Measurements from ENCODE around the gene TAF10. TPM values are rescaled to one million over a fixed set of nuclear protein-coding genes. Genes with fewer than 3 reads are reported as not detected.

Gene TAF10
- total RNA-seq, 1 experiment from 2014 or later: 51.5 TPM

DNA sequence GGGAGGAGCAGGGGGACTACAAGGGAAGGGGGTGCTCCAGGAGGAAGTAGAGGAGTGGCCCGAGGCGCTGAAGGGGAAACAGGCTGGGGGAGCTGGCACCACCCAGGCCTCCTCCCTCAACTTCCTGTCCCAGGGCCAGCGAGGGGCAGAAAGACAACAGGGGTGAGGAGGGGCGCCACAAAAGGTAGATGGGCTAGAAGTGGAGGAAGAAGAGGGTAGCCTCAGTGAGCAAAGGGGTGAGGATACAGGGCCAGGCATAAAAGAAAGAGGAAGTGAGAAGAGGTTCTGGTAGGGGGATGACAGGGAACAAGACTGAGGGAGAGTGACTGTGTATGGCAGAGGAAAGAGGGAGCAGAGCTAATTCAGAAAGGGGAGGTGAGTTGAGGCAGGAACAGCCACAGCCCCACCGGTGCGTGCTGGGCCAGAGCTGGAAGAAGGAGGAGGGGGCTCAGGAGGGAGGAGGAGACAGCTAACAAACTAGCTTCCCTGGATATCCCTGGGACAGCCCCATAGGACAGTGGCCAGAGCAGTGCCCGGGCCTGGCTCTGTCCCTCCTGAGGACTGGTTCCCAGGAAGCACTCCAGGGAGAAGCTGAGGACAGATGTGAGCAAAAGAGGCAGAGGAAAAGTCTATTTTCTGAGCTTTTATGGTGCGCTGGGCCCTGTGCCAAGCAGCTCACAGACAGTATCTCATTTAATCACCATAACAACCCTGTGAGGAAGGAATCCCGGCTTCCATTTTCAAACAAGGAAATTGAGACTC lies 35.1 kb upstream of the TAF10 start:
- Histone ChIP-seq H3K36me3 (ENCODE audit: low read depth) (no peaks in the 10 kb centered on the region), H3K4me2 (no peak overlapping the region), H4K20me1 (ENCODE audit: insufficient read depth) (no peaks in the 10 kb centered on the region), H2AFZ (no peak overlapping the region), H3F3A (ENCODE audit: insufficient read depth, low read depth) (no peaks in the 10 kb centered on the region), H3K4me3 (no peak overlapping the region), H3K79me2 (ENCODE audit: low read depth) (no peaks in the 10 kb centered on the region), H3K9me3 (ENCODE audit: insufficient read depth, low read depth) (no peaks in the 10 kb centered on the region), H3K27me3 (ENCODE audit: insufficient read depth, low read depth) (peaks cover 2% of the 10 kb centered on the region; the same call in 1 of the 2 replicates), H3K4me1 (replicated peaks; ENCODE audit: insufficient read depth) (no peaks in the 10 kb centered on the region), H3K27ac (no peak overlapping the region), H3K9me2 (ENCODE audit: insufficient read depth) (no peaks in the 10 kb centered on the region)
- no peak for DNase-seq
- BruUV-seq (replicated peaks): no TSS peak
- ChIA-PET CTCF (interaction anchor here (0.6 kb wide), 1 partner anchor 67 kb away, joined by 6 read pairs; no protein-coding TSS in a partner anchor), POLR2A (ENCODE audit: unreplicated experiment) (no interaction called here)
- intact Hi-C loops (cut with micrococcal nuclease; ENCODE audit: unreplicated experiment): no loop called here
- TF ChIP-seq, protein P1, sequence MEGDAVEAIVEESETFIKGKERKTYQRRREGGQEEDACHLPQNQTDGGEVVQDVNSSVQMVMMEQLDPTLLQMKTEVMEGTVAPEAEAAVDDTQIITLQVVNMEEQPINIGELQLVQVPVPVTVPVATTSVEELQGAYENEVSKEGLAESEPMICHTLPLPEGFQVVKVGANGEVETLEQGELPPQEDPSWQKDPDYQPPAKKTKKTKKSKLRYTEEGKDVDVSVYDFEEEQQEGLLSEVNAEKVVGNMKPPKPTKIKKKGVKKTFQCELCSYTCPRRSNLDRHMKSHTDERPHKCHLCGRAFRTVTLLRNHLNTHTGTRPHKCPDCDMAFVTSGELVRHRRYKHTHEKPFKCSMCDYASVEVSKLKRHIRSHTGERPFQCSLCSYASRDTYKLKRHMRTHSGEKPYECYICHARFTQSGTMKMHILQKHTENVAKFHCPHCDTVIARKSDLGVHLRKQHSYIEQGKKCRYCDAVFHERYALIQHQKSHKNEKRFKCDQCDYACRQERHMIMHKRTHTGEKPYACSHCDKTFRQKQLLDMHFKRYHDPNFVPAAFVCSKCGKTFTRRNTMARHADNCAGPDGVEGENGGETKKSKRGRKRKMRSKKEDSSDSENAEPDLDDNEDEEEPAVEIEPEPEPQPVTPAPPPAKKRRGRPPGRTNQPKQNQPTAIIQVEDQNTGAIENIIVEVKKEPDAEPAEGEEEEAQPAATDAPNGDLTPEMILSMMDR (conservative IDR thresholded peaks at IDR 0.05): no peak
- no peak for TF ChIP-seq EZH2 (IDR thresholded peaks at IDR 0.05; ENCODE audit: low read depth)

DNA sequence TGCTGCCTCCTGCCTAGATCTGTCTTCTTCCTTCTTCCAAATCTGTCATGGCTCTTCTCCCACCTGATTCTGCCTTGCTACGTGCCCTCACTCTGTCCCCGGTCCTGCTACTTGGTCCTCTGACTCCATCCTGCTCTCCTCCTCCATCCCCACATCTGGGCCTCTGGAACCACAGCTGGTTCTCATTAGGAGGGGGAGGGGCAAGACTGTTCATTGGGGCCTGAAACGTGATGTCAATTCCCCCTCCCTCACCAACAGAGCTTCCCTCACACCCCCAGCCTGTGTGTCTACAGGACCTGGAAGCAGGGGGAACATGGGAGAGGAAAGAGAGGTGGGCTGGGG lies 34.5 kb upstream of the TAF10 start:
- Histone ChIP-seq H2AFZ (no peak overlapping the region), H3K4me2 (no peak overlapping the region), H3K79me2 (ENCODE audit: low read depth) (no peaks in the 10 kb centered on the region), H3K27ac (no peak overlapping the region), H3K9me2 (ENCODE audit: insufficient read depth) (no peaks in the 10 kb centered on the region), H3K4me1 (replicated peaks; ENCODE audit: insufficient read depth) (no peaks in the 10 kb centered on the region), H3K4me3 (no peak overlapping the region), H4K20me1 (ENCODE audit: insufficient read depth) (no peaks in the 10 kb centered on the region), H3F3A (ENCODE audit: insufficient read depth, low read depth) (no peaks in the 10 kb centered on the region), H3K9me3 (ENCODE audit: insufficient read depth, low read depth) (no peaks in the 10 kb centered on the region), H3K36me3 (ENCODE audit: low read depth) (no peaks in the 10 kb centered on the region), H3K27me3 (ENCODE audit: insufficient read depth, low read depth) (peaks cover 2% of the 10 kb centered on the region; the same call in 1 of the 2 replicates)
- intact Hi-C loops (cut with micrococcal nuclease; ENCODE audit: unreplicated experiment): no loop called here
- ChIA-PET CTCF (interaction anchor here (0.6 kb wide), 1 partner anchor 66 kb away, joined by 6 read pairs; no protein-coding TSS in a partner anchor), POLR2A (ENCODE audit: unreplicated experiment) (no interaction called here)
- no TSS peak for BruUV-seq (replicated peaks)
- TF ChIP-seq EZH2 (IDR thresholded peaks at IDR 0.05; ENCODE audit: low read depth): no peak
- TF ChIP-seq, protein P1 (conservative IDR thresholded peaks at IDR 0.05): no peak
- no peak for DNase-seq

DNA sequence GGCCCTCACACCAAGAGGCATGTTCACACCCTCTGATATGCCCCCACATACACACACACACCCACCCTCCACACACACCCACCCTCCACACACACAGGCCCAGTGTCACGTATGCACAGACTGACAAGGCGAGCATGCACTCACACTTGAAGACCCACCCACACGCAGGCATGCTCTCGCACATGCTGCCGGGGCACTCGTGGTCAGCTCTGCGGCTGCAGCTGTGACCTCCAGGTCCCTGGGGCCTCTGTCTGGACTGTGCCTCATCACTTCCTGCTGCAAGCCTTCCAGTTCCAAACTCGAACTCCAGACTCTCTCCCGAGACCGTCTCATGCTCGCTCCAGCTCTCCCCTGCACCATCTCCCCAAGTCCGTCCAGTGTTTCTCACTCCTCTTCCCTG lies 34.1 kb upstream of the TAF10 start:
- POLR2A ChIA-PET (ENCODE audit: unreplicated experiment): no interaction called here
- no peak overlapping the region for H3K4me2 ChIP-seq
- no peak overlapping the region for H3K27ac ChIP-seq

More for the DNA sequence above, 34.1 kb upstream of the TAF10 start:
- Histone ChIP-seq H3K4me1 (replicated peaks; ENCODE audit: insufficient read depth) (no peaks in the 10 kb centered on the region), H3K36me3 (ENCODE audit: low read depth) (no peaks in the 10 kb centered on the region), H3K9me2 (ENCODE audit: insufficient read depth) (no peaks in the 10 kb centered on the region), H3F3A (ENCODE audit: insufficient read depth, low read depth) (no peaks in the 10 kb centered on the region), H3K27me3 (ENCODE audit: insufficient read depth, low read depth) (peaks cover 2% of the 10 kb centered on the region; the same call in 1 of the 2 replicates), H3K79me2 (ENCODE audit: low read depth) (no peaks in the 10 kb centered on the region), H3K9me3 (ENCODE audit: insufficient read depth, low read depth) (no peaks in the 10 kb centered on the region), H2AFZ (no peak overlapping the region), H3K4me3 (no peak overlapping the region), H4K20me1 (ENCODE audit: insufficient read depth) (no peaks in the 10 kb centered on the region)
- CTCF ChIA-PET: interaction anchor here (0.6 kb wide), 1 partner anchor 66 kb away, joined by 6 read pairs; no protein-coding TSS in a partner anchor
- DNase-seq: no peak
- intact Hi-C loops (cut with micrococcal nuclease; ENCODE audit: unreplicated experiment): no loop called here
- no TSS peak for BruUV-seq (replicated peaks)
- TF ChIP-seq, protein P1 (conservative IDR thresholded peaks at IDR 0.05): no peak
- TF ChIP-seq EZH2 (IDR thresholded peaks at IDR 0.05; ENCODE audit: low read depth): no peak

Data from PC-9 (cell line).